Measurements from ENCODE around the gene HMG20A.
A peak's percentile ranks its signal among the peaks of the same experiment; 100 is the strongest.

The HMG20A gene

GRCh38 chr15:77525907-77526594, 105.4 kb downstream of the HMG20A start:
- no peak for DNase-seq

DNA sequence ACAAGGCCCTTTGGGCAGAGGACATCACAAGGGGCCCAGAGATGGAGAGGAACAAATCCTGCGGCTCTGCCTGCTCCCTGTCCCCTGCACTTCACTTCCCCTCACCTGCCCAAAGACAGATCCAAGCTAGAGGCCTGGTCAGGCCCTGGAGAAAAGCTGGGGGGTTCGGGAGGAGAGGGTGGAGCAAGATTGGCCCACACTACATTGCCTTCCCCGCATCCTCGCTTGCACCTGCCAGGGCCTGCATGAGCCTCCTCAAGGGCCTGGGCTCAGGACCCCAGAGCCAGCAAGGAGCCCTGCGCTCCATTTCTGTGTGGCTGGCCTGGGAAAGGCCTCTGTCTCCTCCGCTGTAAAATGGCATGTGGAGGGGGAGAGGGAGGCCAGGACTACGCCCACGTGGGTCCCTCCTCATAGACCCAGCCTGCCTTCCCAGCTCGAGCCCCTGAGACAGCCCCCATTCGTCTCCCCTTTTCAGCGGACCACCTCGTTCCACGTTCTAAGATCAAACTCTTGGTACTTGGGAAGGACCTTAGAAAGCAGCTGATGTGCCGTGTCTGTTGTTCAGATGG, 106.0 kb downstream of the HMG20A start:
- DNase-seq = no peak

- peak; percentile 53 for DNase-seq
These were observed 106.6 kb downstream of the HMG20A start for GRCh38 chr15:77527164-77527778.

DNA sequence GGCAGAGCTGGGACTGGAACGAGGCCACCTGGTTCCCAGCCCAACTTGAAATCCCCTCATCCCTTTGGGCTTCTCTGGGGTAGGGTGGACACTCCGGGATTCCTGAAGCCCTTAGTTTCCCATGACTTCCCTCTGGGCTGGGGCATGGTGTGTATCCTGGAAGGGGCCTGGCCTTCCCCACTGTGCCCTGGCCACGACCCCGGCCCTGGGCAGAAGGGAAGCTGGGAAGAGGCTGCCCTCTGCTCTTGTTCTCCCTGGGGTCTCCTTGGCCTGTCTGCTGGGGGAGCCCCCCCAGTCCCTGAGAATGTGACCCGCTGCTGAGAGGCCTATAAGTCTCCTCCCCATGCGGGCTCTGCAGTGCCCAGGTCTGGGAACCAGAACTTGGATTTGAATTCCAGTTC, 107.1 kb downstream of the HMG20A start:
- no peak for DNase-seq

DNA sequence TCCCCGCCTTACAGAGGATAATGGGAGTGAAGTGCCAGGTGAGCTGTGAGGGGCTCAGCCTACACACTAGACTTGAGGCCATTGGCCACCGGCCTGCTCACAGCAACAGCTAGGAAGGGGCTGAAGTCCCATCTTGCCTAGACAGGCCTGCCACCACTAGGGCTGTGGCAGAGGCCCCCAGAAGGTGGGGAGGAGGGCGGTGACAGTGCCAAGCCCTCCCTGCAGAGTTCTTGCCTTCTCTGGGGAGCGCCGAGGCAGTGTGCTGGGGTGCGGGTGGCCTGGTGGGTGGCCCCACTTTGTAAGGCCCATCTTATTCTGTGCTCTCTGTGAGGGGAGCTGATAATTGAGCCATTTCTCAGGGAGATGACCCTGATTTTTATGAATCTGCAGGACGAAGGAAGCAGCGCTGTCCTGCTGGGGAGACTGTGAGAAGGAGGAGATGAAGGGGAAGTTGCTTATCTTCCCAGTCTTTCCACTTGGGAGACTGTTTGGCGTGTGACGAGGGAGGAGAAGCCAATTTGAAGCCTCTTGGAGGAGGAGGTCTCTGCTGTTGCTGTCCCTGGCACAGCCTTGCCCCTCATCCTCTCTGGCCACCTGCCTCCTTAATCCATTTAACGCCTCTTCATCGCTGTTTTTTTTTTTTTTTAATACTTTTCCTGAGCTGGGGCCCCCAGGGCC, 107.7 kb downstream of the HMG20A start:
- no peak for DNase-seq

GRCh38 chr15:77528968-77529319, 108.3 kb downstream of the HMG20A start:
- DNase-seq = no peak

DNA sequence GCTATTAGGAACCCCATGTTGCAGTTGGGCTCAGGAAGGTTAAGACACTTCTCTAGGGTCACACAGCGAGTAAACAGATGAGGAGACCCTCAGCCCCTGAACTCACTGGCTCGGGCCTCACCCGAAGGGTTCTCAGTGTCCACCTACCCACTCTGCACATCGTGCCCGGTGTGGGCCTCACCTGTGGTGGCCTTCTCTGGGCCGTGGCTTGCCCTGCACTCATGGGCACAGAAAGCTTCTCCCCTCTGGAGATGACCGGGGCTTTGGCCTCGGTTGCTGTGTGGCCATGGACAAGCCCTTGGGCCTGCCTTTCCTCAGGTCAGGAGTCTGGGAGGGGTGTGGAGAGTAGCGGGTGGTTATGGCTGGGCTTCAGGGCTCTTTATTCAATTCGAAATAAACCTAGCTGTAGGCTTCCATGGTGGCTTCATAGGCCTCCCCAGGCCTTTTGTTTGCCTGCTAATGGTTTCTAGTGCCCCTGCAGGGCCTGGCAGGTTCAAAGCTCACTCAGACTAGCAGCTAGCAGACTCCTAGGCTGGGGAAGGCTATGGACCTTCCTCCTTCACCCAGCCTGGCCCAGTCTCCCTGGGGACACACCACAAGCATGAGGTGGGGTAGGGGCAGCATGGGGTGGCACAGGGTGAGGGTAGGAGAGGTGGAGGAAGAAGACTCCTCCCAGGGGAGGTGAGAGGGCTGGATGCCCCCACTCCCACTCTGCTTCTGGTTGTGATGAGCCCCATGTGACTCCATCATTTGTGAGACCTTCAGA, 108.9 kb downstream of the HMG20A start:
- no peak for DNase-seq

- DNase-seq = peak; percentile 15
These were observed 109.9 kb downstream of the HMG20A start for GRCh38 chr15:77530576-77530975.

DNA sequence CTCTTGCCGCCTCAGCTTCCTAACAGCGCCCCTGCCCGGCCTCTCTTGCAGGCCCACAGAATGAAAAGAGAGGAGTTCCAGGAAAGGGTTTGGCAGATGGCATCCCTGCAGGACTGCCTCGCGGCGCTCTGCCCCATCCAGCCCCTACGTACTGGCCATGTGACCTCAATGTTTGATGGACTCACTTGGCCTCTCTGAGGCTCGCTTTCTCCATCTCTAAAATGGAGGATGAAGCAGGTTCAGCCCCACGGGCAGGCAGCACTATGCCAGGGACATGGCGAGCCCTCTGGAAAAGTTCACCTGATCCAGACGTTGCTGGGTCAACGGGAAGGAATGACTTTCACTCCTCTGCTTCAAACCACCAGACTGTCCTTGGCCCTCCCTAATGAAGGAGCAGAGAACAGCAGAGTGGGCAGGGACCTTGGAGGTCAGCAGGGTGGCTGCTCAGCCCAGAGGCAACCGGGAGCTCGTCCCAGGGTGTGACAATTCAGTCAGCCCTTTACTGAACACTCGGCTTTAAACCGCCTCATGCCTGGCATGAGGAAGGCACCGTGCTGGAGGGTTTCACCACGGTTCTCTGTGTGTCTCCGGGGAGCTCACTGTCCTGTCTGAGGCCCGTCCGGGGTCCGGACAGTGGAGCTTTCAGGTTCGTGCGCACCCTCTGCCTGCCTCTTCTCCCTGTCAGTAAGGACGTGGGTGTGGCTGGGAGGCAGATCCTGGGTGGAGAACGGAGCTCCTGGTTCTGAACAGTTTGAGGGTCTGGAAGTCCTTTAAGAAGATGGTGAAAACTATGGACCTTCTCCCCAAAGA, 110.7 kb downstream of the HMG20A start:
- no peak for DNase-seq

DNA sequence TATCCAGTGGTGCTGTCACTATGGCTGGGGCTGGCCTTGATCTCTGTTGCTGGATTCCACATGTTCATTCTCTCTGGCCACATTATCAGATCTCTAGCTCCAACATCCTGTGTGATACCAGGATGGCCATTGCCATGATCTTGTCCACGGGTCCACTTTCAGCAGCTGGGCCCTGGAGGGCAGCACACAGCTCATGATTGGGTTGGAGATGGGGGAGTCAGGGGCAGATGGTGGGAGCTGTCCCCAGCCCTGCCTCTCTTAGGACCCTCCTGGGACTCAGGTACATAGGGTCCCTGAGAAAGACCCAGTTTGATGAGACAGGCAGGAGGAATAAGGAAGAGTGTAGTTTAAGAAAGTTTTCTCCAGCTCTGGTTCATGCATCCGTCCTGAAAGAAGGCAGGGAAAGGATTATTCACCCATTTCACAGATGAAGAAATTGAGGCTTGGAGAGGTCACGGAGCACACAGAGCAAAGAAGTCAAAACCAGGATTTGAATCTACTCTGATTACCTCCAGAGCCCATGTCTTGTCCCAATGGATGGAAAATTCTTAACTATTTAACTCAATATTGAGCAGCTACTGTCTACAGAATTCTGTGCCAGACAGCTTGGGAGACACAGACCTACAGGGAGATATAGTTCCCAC, 111.5 kb downstream of the HMG20A start:
- DNase-seq = no peak

DNA sequence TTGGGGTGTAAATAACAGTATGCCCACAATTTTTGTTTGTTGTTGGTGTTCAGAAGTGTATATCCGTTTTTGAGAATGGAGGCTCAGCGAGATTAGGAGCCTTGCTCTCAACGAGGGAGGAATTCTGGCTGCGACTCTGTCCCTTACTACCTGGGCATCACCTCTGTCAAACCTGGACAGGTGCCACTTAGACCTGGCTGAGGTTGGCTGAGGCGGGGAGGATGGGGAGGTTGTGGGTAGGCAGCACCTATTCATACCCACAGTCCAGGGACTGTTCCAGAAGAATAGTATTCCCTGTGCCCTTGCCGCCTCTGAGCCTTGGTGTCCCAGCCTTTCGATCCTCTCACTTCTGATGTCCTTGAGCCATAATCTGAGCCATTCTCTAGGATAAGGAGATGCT, 112.2 kb downstream of the HMG20A start:
- DNase-seq = no peak

DNA sequence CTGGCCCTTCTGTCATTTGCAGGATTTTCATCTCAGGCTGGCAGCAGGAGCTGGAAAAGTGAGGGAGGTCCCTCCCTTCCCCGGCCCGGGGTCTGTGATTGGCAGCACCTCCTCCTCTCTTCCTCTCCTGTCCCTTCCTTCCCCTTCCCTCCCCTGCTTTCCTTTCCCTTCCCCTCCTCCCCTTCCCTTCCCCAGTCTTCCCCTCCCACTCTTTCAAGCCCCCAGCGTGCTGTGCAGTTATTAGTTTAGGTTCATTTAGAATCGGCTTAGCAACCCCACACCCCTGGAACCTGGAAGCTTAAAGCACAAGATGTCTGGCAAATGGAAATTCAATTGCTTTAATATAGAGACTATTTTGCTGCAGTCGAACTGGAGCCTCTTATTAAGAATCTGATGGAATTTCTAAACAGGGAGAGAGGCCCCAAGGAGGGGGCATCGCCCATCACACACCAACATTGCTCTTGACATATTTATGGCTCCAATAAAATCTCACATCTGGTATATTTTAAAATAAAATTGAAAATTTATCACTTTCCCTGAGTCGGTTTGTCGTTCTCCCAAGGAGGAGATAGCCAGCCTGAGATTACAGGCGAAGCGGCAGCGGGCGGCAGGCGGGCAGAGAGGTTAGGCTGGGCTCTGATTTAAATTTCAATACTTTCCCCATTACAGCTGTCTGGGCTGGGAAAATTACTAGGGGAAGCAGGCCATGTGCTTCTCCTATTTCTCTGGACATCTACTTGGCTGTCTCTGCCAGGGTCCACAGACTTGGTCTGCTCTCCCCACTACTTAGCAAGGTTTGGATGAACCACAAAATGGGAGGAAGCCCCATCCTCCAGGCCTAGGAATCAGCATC, 113.1 kb downstream of the HMG20A start:
- DNase-seq = no peak
